GM19452 (cell line): ENCODE measurements around the gene MYL3.

Experiments used
- ATAC-seq: cut with Tn5 transposase; IDR thresholded peaks from one replicate; pipeline ENCODE4 v1.9.1; 2021; ENCODE audit not compliant: unreplicated experiment

The MYL3 gene

DNA sequence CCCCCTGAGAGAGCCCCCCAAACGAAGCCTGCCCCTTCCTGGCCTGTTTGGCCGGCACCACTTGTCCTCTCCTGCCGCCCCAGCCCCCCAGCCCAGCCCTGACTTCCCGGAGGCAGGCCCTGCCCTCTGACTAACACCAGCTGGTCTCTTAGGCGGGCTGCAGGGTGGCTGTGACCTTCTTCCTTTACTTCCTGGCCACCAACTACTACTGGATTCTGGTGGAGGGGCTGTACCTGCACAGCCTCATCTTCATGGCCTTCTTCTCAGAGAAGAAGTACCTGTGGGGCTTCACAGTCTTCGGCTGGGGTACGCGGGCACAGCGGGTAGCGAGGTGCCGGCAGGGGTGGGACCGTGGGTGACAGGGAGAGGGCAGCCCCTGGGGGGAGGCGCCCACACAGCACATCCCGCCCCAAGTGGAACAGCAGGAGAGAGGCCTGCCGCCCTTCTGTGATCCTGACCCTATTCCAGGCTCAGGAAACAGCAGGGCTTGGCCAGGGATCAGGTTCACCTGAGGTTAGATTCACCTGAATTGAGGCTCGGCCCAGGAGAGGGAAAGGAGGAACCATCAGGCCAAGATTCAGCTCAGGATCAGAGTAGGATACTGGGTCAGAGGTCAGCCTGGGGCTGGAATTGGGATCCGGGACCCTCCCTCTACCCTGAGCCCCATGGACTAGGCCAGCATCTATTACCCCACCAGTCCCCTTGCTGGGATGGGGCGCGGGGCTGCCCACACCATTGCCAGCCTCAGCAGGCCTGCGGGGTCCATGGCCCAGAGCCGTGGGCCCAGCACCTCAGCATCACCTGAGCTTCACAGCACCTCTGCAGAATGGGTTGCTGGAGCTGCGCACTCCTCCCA is 36.1 kb upstream of the MYL3 start:
- ATAC-seq, result no peak

DNA sequence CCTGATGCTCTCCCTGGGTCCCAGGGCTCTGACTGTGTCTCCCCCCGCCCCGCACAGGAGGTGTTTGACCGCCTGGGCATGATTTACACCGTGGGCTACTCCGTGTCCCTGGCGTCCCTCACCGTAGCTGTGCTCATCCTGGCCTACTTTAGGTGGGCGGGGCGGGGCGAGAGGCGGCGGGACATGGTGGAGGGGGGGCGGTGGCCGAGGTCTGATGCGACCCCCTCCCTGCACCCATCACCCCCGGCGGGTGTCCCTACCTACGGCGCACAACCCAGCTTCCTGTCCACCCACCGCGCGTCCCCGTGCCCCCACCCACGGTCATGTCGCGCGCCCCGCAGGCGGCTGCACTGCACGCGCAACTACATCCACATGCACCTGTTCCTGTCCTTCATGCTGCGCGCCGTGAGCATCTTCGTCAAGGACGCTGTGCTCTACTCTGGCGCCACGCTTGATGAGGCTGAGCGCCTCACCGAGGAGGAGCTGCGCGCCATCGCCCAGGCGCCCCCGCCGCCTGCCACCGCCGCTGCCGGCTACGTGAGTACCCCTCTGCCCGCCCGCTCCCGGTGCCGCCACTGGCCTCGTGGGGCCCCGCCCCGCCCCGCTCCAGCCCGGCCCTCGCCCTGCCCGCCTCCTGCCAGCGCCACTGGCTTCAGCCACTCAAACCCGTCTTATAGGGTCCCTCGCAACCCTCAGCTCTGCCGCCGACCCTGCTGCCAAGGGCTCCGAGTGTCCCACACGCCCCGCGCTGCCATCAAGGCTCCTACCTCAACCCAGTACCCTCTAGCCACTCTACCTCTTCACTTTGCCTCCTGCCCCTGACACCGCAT is 35.3 kb upstream of the MYL3 start:
- ATAC-seq, result no peak

DNA sequence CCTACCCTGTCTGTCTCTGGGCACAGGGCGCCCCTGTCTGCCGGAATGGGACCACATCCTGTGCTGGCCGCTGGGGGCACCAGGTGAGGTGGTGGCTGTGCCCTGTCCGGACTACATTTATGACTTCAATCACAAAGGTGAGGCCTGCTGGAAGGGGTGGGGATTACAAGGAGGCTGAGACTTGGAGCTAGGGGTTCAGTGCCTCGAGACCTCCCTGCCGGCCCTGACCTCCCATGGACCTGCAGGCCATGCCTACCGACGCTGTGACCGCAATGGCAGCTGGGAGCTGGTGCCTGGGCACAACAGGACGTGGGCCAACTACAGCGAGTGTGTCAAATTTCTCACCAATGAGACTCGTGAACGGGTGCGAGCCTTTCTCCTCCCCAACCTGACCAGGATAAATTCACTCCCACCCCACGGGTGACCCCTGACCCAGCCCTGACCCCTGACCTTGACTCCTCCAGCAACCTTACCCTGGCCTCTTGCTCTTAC is 34.6 kb upstream of the MYL3 start:
- no peak for ATAC-seq

DNA sequence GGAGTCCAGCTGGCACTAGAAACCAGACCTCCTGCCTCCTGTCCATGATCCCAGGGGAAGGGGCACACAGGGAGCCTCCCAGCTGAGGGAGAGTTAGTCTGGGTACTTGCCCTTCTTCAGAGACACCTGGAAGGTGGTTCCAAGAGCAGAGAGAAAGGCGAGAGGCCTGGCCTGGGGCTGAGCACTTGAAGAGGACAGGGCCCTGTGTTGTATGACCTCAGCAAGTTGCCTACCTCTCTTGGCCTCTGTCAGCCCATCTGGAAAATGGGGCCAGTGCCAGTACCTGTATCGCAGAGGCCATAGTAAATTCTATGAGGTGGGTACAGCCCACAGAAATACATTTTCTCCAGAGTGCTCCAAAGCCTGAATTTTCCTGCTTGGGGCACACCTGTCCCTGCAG is 33.8 kb upstream of the MYL3 start:
- ATAC-seq, result no peak

DNA sequence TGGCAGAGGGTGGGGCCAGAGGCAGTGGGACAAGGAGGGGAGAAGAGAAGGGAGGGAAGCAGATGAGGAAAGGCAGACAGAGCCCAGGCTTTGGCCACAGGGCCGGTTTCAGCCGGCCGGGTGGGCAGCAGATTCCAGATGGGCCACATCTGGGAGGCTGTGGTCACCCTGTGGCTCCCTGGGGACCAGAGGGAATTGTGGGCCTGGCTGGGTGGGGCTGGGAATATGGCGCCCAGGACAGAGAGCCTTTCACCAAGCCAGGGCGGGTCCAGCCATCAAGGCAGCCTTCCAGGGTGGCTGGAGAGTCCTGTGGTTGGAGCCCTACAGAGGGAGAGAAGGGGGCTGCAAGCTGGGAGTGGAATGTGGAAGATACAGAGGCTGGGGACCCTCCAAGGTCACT is 33.1 kb upstream of the MYL3 start:
- ATAC-seq, result no peak

DNA sequence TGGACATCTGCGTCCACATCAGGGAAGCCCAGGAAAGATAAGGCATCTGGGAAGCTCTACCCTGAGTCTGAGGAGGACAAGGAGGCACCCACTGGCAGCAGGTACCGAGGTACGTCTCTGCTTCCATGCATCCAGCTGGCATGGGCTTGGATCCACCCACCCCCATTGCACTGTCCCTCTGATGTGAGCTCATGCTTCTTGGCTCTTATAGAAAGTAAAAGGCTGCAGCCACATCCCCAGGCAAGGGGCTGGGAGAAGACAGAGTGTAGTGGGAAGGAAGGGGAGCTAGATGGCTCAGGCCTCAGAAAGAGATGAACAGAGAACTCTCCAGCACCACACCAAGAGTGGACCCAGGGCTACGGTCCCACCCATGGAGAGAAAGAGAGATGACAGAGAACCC is 32.5 kb upstream of the MYL3 start:
- ATAC-seq, result no peak

DNA sequence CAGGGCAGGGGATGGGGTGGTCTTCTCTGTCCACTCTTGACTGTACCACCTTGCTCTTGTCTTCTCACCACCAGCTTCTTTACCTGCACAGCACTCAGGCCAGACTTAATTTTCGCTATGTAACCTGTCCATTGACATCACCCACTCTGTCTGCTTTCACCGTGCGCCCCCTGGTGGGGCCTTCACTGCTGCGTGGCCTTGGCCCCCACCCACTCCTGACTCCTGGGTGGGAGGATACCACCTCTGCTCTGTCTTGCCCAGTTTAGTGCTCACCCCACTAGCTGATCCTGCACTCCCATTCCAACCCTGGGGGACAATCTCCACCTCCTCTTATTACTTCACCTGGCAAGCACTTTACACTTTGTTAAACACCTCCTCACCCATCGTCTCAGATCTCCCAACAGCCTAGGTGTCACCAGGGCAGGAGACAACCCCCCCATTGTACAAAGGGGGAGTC is 32.0 kb upstream of the MYL3 start:
- no peak for ATAC-seq

DNA sequence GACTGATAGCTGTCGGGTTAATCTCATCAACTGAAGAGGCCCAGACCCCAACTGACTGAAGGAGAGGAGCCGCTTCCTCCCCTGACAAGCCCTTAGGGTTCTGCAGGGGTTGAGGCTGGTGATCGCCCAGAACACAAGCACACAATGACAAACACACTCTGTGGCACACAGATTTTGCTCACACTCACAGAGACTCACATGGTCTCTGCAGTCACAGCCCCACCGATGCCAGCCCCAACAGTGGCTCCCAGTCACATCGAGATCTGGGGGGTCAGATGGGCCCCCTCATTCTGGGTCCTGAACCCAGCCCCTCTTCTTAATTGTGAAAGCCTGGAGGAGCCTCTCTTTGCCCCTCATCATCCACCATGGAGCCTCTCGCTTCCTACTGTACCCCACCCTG is 31.0 kb upstream of the MYL3 start:
- no peak for ATAC-seq

DNA sequence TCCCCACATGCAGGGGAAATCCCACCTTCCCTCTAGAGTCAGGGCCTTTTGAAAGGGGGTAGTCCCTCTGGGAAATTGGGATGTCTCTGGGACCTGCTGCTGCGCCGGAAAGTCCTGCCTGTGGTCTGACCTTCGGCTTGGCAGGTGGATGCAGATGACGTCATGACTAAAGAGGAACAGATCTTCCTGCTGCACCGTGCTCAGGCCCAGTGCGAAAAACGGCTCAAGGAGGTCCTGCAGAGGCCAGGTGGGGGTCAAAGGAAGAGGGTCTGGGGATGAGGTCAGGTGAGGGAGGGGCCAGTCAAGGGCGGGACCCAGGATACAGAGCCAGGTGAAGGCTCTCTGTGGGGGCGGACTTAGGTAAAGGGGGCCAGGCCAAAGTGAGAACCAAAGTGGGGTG is 30.5 kb upstream of the MYL3 start:
- no peak for ATAC-seq

DNA sequence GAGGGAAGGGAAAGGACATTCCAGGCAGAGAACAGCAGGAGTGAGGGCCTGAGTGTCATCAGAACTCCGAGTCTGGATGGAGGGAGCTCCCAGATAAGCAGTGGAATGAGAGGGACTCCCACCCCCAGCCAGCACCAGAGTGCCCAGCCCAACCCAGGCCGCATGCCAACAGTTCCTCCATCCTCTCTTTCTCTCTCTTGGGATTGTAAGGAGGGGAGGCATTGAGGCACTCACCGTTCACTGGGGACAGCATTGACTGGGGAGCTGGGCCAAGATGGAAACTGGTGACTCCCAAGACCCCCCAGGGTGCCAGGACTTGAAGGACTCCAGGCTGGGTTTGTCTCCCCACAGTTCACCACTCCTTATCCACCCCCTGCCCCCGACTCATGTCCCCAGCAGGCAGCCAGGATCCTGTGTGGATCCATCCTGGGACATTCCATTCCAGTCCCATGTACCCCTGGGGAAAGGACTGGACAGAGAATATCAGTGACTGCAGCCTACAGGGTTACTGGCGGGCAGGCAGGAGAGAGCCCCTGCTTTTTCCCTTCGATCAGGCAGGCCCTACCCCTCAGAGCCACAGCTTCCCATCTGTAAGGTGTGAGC is 30.0 kb upstream of the MYL3 start:
- ATAC-seq, result no peak

DNA sequence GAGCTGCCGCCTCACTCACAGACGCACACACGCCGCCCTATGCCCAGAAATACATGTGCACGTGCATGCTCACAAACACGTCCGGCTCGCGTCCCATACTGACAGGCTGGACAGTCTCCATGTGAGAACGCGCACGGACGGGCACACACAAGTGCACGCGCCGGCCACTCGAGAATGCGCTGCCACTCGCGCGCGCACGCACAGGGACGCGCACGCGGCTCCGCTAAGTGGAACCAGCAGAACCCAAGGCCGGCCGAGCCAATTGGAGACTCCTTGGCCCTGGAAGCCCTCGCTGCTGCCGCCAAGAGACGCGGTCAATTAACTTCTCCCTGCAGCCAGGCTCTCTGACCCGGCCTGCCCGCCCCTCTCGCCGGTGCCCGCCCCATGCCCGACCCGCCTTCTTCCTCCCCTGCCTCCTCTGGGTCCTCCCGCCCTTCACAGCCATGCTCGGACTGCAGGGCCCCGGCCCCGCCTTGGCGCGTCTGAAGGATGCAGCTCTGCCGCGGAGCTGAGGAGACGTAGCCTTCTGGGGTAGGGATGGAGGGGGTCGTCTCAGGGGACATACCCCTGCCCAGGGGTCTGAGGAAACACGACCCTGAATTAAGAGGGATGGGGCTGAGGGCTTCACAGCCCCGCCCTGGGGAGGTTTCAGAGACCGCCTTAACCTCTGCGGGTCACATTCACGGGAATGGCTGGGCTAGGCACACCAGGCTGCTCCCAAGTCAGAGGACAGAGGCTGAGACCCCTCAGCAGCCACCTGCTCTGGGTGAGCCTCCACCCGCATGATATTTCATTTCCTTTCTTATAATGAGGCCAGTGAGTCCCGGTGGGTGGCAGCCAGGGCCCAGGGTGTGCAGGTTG is 29.3 kb upstream of the MYL3 start:
- no peak for ATAC-seq

DNA sequence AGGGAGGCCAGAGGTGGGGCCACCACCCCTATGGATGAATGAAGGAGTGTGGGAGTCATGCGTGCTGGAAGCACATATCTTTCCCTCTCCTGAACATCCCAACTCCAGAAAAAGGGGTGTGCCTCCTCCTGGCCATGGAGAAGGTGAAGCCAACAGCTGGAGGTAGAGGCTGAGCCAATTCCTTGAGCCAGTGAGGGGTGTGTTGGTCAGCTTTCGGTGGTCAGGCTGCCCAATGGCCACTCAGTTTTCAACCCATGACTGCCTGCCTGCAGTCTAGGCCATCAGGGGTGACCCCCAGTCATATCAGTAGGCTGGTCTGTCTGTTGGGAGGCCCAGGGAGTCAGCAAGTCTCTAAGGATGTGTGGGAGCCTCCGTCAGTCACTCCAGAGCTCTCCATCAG is 27.9 kb upstream of the MYL3 start:
- no peak for ATAC-seq

DNA sequence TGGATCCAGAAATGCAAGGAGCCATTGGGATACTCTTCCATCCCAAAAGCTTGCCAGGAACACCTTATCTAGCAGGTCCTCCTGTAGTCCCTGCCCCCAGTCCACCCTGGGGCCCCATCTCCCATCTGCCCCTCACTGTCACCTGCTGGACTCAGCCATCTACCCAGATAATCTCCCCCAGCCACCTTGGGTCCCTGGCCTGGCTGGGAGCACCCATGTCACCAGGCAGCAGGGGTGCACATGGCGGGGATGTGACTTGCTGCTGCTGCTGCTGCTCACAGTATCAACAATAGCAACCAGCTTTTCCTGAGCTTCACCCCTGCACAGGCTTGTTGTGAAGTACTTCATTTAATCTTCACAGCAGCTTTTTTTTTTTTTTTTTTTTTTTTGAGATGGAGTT is 26.9 kb upstream of the MYL3 start:
- no peak for ATAC-seq

DNA sequence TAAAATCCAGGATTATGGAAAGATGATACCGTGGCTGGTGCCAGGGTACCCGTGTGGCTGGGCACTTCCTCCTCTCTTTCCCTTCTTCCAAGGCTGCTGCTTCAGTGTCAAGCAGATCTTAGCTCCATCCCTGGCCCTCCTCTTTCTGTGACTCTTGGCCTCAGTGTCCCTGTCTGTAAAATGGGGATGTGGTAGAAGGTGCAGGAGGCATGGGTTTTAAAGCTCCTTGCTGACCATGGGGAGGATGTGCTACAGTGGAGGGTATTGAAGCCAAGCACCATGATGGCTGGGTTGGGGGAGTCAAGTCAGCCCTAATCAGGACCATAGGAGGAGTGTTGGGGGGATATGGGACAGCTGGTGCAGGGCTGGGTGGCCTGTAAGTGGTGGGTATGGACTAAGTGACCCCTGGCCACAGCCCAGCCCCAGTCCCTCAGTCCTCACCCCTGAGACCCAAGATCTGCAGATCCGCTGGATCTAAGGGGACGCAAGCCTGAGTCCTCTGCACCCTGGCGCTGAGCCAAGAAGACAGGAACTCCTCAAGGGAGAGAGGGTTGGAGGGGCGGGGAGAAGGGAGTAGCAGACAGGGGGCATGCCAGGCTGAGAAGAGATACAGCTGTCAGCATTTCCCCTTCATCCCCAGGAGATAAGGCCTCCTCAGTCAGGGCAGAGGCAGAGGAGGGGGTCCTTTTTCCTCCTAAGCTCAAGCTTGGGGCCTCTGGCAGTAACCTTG is 26.3 kb upstream of the MYL3 start:
- no peak for ATAC-seq

DNA sequence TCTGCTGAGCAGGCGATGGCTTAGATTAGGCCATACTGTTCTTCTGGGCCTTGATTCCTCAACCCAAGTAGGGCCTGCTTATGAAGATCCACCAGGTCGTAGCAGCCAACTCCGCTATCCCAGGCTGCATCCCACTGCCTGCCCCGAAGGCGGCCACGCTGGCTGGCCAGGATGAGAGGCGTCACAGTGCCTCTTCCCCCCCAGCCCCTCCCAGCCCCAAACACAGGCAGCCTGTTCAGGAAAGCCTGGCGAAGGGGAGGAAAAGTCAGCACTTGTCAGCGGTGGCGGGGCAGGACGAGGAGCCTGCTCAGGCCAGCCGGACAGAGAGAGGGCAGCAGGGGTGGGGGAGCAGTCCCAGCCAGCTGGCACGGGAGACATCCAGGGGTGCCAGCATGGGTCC is 25.5 kb upstream of the MYL3 start:
- ATAC-seq, result no peak

DNA sequence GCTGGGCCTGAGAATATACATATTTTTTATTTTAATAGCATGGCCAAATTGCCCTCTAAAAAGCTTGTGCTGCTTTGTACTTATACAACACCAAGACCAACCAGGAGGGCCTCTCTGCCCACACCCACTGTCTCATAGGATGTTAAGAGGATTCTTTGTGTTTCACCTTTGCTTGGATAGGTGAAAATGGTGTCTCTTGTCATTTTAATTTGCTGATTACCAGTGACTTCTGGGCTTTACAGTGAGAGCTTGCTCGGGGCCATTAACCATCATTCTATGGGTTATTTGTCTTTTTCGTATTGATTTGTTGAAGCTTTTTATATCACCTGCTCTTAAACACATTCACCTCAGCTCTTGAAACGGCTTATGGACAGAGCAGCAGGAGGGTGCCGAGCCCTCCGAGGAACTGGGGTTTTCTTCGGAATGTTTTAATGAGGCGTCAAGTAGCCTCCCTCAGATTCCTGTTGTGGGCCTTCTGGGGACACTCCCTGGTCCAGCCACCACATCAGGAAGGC is 24.8 kb upstream of the MYL3 start:
- ATAC-seq, result no peak

DNA sequence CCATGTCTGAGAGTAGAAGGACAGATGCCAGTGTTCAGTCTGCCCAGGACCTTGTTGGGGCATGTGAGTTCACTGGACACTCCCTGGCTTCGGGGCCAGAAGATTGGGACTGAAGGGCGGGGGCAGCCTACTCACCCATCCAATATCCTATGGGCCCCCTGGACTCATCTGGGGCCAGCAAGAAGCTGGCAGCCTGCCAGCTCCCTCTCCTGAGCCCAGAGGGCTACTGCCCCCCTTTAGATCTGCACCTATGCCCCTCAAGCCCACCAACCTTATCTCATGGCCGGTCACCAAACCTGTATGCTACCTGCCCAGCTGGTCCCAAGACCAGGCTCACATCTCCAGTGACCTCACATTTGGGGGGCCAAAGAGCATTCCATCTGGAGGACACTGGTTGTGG is 22.4 kb upstream of the MYL3 start:
- ATAC-seq, result no peak

DNA sequence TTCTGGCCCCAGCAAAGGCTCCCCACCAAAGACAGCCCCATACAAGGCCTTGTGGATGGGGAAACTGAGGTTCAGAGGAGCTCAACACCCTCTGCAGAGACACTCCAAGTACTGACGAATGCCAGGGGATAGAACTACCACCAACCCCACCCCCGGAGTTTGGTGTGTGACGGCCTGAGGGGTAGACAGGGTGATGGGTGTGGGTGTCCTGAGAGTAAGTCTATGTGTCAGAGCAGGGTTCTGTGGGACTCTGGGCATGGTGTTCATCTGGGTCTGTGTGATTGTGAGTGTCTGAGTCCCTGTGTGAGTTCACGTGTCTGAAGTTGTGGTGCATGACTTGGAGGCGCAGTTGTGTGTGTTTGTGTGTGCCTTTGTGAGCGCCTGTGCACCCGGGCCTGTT is 21.7 kb upstream of the MYL3 start:
- ATAC-seq, result no peak

DNA sequence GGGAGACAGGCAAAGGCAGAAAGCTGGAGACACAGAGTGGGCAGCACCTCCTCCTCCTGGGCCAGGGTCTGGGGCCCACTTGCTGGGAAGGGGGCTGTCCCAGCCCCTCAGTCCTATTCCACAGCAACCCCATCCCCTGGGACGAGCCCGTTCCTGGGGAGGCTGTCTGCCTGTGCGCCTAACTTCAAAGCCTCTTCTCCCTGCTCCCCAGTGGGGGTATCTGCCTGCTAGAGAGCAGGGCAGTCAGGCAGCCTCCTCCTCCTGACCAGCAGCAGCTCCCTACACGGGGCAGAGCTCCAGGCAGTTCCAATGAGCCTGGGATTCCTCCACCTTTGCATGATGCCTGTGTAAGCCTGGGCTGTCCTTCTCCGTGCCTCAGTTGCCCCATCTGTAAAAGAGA is 21.2 kb upstream of the MYL3 start:
- ATAC-seq, result no peak

DNA sequence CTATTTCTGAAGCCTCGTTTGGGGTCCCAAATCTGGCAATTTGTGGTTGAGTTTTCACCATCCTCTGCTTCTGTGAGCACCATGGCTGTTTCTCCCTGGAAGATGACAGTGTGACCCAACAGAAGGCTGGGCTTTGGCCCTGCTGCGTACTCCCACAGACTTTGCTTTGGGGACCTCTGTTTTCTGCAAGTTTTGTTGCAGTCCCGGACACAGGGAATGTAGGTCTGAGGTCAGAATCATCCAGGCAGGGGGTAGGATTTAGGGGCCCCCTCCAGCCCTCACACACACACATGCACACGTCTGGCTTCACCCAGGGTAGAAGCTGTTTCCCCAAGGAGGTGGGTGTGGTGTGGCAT is 20.6 kb upstream of the MYL3 start:
- ATAC-seq, result no peak
